ENCODE measurements around the gene YPEL1. TPM values are rescaled to one million over a fixed set of nuclear protein-coding genes. Genes with fewer than 3 reads are reported as not detected.

YPEL1 gene
- total and polyA plus RNA-seq, 2 donors (not counting 1 experiment from before 2014, with no cell fraction given) = 14.9 to 17.0 TPM

GRCh38 chr22:21661991-21662390 is 73.6 kb downstream of the YPEL1 start:
- Histone ChIP-seq H3K36me3 (replicated peaks in 1 of 2; ENCODE audit: control extremely low read depth in 1 of 2, control insufficient read depth in 1 of 2, extremely low read depth in 1 of 2, insufficient read depth in 2 of 2, low read length in 1 of 2) (no peaks in the 10 kb centered on the region), H3K27ac (ENCODE audit: low read length in 2 of 2) (no peak overlapping the region)
- H3K9me3 Mint-ChIP-seq (ENCODE audit: insufficient read depth) = no peaks in the 10 kb centered on the region

DNA sequence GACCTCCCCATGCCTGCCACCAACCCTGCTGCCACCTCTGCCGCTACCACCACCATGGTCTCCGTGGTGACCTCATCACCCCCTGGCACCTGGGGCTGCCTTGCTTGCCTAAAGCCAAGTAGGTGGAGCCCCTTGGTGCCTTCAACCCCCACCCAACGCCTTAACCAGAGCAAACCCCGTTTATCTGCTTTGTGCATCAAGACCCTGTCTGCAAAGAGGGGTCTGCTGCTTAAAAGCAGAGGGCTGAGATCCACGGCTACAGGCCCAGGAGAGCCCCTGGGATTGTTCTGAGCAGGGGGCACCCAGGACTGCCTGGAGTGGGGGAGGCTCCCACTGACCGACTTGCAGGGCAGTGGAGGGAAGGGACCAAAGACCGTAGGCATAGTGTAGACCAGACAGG is 74.7 kb downstream of the YPEL1 start:
- no peaks in the 10 kb centered on the region for H3K9me3 Mint-ChIP-seq (ENCODE audit: insufficient read depth)
- H3K9ac ChIP-seq (ENCODE audit: low read length) = no peak overlapping the region
- ATAC-seq (ENCODE audit: low read depth) = no peak
- intact Hi-C loops (cut with micrococcal nuclease) = no loop called here
- peaks cover 0 to 3% (median 0%) of the 10 kb centered on the region in 3 donors for H3K9me3 ChIP-seq (ENCODE audit: control extremely low read depth in 1 of 3, control insufficient read depth in 2 of 3, insufficient read depth in 1 of 3, low read length in 2 of 3)
- H3K4me1 ChIP-seq (ENCODE audit: control insufficient read depth in 2 of 2, insufficient read depth in 2 of 2, low read length in 2 of 2) = peaks cover 6 to 22% of the 10 kb centered on the region in 2 donors
- POLR2A ChIA-PET = no interaction called here
- WGBS (ENCODE audit: insufficient coverage) = 76% methylated on average over 4 of the region's 7 CpGs
- no peaks in the 10 kb centered on the region for H3K27me3 ChIP-seq (replicated peaks in 1 of 4; ENCODE audit: control extremely low read depth in 1 of 4, control insufficient read depth in 3 of 4, insufficient read depth in 4 of 4, low read length in 3 of 4)
- no peak overlapping the region for H3K4me3 ChIP-seq (ENCODE audit: control extremely low read depth in 1 of 5, extremely low read depth in 1 of 5, insufficient read depth in 1 of 5, low read depth in 2 of 5, low read length in 4 of 5)
- H3K36me3 ChIP-seq (replicated peaks in 1 of 2; ENCODE audit: control extremely low read depth in 1 of 2, control insufficient read depth in 1 of 2, extremely low read depth in 1 of 2, insufficient read depth in 2 of 2, low read length in 1 of 2) = no peaks in the 10 kb centered on the region
- no peaks in the 10 kb centered on the region for H3K27me3 Mint-ChIP-seq
- peaks cover 18% of the 10 kb centered on the region for H3K4me1 Mint-ChIP-seq
- no peak overlapping the region for H2AFZ ChIP-seq (ENCODE audit: insufficient read depth, low read depth, low read length, poor library complexity, severe bottlenecking)
- no peak for TF ChIP-seq EZH2 (IDR thresholded peaks at IDR 0.05; ENCODE audit: borderline replicate concordance, insufficient read depth, low read depth, low read length, poor library complexity, severe bottlenecking)
- TF ChIP-seq, protein P1, sequence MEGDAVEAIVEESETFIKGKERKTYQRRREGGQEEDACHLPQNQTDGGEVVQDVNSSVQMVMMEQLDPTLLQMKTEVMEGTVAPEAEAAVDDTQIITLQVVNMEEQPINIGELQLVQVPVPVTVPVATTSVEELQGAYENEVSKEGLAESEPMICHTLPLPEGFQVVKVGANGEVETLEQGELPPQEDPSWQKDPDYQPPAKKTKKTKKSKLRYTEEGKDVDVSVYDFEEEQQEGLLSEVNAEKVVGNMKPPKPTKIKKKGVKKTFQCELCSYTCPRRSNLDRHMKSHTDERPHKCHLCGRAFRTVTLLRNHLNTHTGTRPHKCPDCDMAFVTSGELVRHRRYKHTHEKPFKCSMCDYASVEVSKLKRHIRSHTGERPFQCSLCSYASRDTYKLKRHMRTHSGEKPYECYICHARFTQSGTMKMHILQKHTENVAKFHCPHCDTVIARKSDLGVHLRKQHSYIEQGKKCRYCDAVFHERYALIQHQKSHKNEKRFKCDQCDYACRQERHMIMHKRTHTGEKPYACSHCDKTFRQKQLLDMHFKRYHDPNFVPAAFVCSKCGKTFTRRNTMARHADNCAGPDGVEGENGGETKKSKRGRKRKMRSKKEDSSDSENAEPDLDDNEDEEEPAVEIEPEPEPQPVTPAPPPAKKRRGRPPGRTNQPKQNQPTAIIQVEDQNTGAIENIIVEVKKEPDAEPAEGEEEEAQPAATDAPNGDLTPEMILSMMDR (IDR thresholded peaks at IDR 0.05) = no peak
- H4K20me1 ChIP-seq (ENCODE audit: control insufficient read depth, insufficient read depth, low read length, poor library complexity, severe bottlenecking) = no peaks in the 10 kb centered on the region
- CTCF ChIA-PET = interaction anchor here (3.1 kb wide), 1 partner anchor 14 kb away, joined by 15 read pairs; no protein-coding TSS in a partner anchor
- DNase-seq = no peak
- H3K4me3 Mint-ChIP-seq = no peak overlapping the region
- H3K27ac Mint-ChIP-seq = no peak overlapping the region
- no peak overlapping the region for H3K27ac ChIP-seq (ENCODE audit: low read length in 2 of 2)
- H3K79me2 ChIP-seq (ENCODE audit: control insufficient read depth, insufficient read depth, low read length) = peaks cover 9% of the 10 kb centered on the region
- H3K4me2 ChIP-seq (replicated peaks; ENCODE audit: low read depth, low read length, poor library complexity, severe bottlenecking) = no peak overlapping the region

More at GRCh38 chr22:21661991-21662390, 73.6 kb downstream of the YPEL1 start:
- Histone ChIP-seq H4K20me1 (ENCODE audit: control insufficient read depth, insufficient read depth, low read length, poor library complexity, severe bottlenecking) (no peaks in the 10 kb centered on the region), H3K4me1 (ENCODE audit: control insufficient read depth in 2 of 2, insufficient read depth in 2 of 2, low read length in 2 of 2) (peaks cover 6 to 24% of the 10 kb centered on the region in 2 donors), H3K4me3 (ENCODE audit: control extremely low read depth in 1 of 5, extremely low read depth in 1 of 5, insufficient read depth in 1 of 5, low read depth in 2 of 5, low read length in 4 of 5) (no peak overlapping the region), H3K4me2 (replicated peaks; ENCODE audit: low read depth, low read length, poor library complexity, severe bottlenecking) (no peak overlapping the region), H3K9ac (ENCODE audit: low read length) (no peak overlapping the region), H3K79me2 (ENCODE audit: control insufficient read depth, insufficient read depth, low read length) (peaks cover 20% of the 10 kb centered on the region), H3K27me3 (replicated peaks in 1 of 4; ENCODE audit: control extremely low read depth in 1 of 4, control insufficient read depth in 3 of 4, insufficient read depth in 4 of 4, low read length in 3 of 4) (no peaks in the 10 kb centered on the region), H3K9me3 (ENCODE audit: control extremely low read depth in 1 of 3, control insufficient read depth in 2 of 3, insufficient read depth in 1 of 3, low read length in 2 of 3) (peaks cover 0 to 3% (median 0%) of the 10 kb centered on the region in 3 donors), H2AFZ (ENCODE audit: insufficient read depth, low read depth, low read length, poor library complexity, severe bottlenecking) (no peak overlapping the region)
- no peak overlapping the region for H3K27ac Mint-ChIP-seq
- CTCF ChIA-PET = no interaction called here
- H3K4me3 Mint-ChIP-seq = no peak overlapping the region
- DNase-seq (no peak), ATAC-seq (ENCODE audit: low read depth) (no peak)
- intact Hi-C loops (cut with micrococcal nuclease) = no loop called here
- no peak for TF ChIP-seq EZH2 (IDR thresholded peaks at IDR 0.05; ENCODE audit: borderline replicate concordance, insufficient read depth, low read depth, low read length, poor library complexity, severe bottlenecking)
- TF ChIP-seq, protein P1 (IDR thresholded peaks at IDR 0.05) = no peak
- H3K27me3 Mint-ChIP-seq = no peaks in the 10 kb centered on the region
- WGBS (ENCODE audit: insufficient coverage) = 92% methylated on average over 2 of the region's 5 CpGs
- POLR2A ChIA-PET = no interaction called here
- peaks cover 18% of the 10 kb centered on the region for H3K4me1 Mint-ChIP-seq

Data from B cell (primary cell).